Activated T-helper 17 cell treated with anti-CD3 and anti-CD28 coated beads, Interleukin-2, amount 50 U/mL, for 72 hours (primary cell): ENCODE results near the gene PTTG1IP. TPM values are rescaled to one million over a fixed set of nuclear protein-coding genes. Genes with fewer than 3 reads are reported as not detected.
A peak's percentile ranks its signal among the peaks of the same experiment; 100 is the strongest.

Experiments used
- ATAC-seq: fragments of 150-1000 bp; cut with Tn5 transposase; replicated peaks from 2 replicates; pipeline ENCODE4 v1.10.0; 2021; ENCODE audit warnings: mild to moderate bottlenecking, moderate library complexity
- H3K27ac Mint-ChIP-seq: one replicate; pipeline ENCODE4 v1.8.0; 2022; ENCODE audit warnings: mixed read lengths
- H3K27me3 Mint-ChIP-seq: one replicate; pipeline ENCODE4 v1.8.0; 2022; ENCODE audit warnings: mixed read lengths
- H3K36me3 Mint-ChIP-seq: one replicate; pipeline ENCODE4 v1.8.0; 2022; ENCODE audit warnings: low read depth, mild to moderate bottlenecking, mixed read lengths
- H3K4me1 Mint-ChIP-seq: one replicate; pipeline ENCODE4 v1.8.0; 2022; ENCODE audit warnings: mixed read lengths
- H3K4me3 Mint-ChIP-seq: one replicate; pipeline ENCODE4 v1.8.0; 2022; ENCODE audit warnings: mild to moderate bottlenecking, mixed read lengths
- H3K9me3 Mint-ChIP-seq: one replicate; pipeline ENCODE4 v1.8.0; 2022; ENCODE audit warnings: mixed read lengths
- total RNA-seq, 2 donors: library from RNA; stranded (reverse); gene quantifications; one replicate each; pipeline ENCODE4 v1.2.3, GENCODE V29; 2022

PTTG1IP gene, protein sequence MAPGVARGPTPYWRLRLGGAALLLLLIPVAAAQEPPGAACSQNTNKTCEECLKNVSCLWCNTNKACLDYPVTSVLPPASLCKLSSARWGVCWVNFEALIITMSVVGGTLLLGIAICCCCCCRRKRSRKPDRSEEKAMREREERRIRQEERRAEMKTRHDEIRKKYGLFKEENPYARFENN
- total RNA-seq, result 10 to 100 TPM; 76.5 to 78.8 TPM

DNA sequence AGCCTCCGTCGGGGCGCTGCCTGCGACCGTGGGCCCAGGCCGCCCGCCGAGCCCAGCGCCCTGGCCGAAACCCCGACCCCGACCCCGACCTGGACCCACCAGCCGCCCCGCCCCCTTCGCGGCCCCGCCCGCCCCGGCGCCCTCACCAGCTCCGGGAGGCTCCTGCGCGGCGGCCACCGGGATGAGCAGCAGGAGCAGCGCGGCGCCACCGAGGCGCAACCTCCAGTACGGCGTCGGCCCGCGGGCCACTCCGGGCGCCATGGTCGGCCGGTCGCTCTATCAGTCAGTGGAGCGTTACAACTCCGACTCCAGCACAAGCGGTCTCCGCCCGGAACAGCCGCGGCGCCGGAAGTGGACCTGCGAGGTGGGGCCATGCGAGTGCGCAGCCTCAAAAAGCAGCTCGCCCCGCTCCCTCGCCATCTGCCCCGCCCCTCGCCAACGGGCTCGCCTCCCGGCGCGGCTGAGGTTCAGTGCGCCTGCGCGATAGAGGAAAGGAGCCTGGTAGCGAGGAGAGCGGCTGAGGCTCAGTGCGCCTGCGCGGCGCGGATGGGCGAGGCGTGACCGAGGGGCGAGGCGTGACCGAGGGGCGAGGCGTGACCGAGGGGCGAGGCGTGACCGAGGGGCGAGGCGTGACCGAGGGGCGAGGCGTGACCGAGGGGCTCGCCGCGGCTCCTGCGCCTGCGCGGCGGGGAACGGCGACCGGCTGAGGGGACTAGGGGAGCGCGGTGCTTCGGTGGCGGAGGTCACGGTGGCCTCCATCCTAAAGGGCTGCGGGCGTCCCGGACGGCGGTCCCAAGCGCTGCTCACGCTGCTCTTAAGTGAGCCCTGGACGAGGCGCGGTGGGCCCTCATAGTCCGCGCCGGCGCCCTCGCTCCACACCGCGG, at the start of gene PTTG1IP:
Gene PTTG1IP, minus strand, starts transcription at position 335 of the 884 bp plus-strand sequence. Its CDS starts 74 bp downstream, at position 261.
- Mint-ChIP-seq H3K27me3 (no peaks in the 10 kb centered on the region), H3K4me1 (peaks cover 28% of the 10 kb centered on the region), H3K4me3 (peak within 1 kb of the TSS; percentile 94), H3K36me3 (peaks cover 26% of the 10 kb centered on the region), H3K27ac (peak within 1 kb of the TSS; percentile 89), H3K9me3 (peaks cover 3% of the 10 kb centered on the region)
- ATAC-seq, result peak; percentile 76

DNA sequence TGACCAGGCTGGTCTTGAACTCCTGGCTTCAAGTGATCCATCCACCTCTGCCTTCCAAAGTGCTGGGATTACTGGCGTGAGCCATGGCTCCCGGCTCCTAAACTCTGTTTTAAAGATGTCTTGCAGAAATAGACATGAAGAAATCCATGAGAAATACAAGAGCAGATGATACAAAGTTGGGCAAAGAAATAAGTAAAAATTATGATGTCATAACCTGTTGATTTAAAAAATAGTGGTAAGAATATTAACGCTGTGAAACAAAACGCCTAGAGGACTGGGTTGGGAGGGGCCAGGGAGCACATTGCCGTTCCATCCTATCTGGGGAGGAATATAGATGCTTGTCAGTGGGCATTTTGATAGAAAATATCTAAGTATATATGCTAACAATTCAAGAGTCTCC, 48.4 kb upstream of the PTTG1IP start:
- Mint-ChIP-seq H3K27me3 (no peaks in the 10 kb centered on the region), H3K4me1 (peaks cover 55% of the 10 kb centered on the region), H3K4me3 (peak overlapping the region; percentile 96), H3K36me3 (peaks cover 63% of the 10 kb centered on the region), H3K9me3 (no peaks in the 10 kb centered on the region), H3K27ac (peak overlapping the region; percentile 90)
- ATAC-seq, result no peak

DNA sequence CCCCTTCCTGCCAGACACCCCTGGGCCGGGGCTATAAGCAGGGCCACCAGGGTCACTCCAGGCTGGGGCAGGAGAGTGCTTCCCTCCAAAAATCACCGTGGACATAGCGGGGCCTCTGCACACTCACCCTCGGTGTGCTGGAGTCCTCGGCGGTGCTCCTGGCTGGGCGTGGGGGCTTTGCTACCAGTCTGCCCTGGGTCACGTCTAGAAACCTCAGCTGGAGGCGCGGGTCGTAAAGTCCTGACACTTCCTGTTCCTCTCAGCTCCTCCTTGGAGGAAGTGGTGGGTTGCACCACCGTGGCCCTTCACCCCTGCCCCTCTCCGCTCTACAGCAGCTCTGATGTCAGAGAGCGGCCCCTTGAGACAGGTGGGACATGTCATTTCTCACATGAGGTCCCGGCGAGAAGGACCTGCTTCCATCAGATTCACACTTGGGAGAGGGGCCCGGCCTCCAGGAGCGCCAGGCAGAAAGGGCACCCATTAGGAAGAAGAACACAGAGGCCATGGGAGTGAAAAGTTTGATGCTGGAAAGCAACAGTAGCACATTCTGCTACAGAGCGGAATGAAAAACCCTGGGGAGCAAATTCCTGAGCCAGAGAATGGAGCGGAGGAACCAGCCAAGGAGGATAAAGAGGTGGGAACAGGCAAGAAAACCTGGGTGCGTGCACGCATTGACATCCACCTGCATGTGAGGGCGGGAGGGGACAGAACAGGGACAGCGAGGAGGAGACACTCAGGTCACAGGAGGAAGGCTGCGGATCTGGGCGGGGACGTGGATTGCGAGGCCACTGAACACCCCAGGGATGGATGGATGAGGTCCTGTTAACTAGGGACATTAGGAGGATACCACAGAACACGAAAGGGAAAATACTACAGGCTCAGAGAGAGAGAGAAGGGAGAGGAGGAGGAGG, 47.5 kb upstream of the PTTG1IP start, which contains the start of gene ITGB2:
Gene ITGB2, minus strand, starts transcription at position 206 of the 911 bp plus-strand sequence. CDS start 10,117 bp downstream, outside the sequence.
- peaks cover 48% of the 10 kb centered on the region for H3K4me1 Mint-ChIP-seq
- H3K27me3 Mint-ChIP-seq, result no peaks in the 10 kb centered on the region
- H3K36me3 Mint-ChIP-seq, result peaks cover 73% of the 10 kb centered on the region
- peak; percentile 83 for ATAC-seq
- H3K9me3 Mint-ChIP-seq, result no peaks in the 10 kb centered on the region
- H3K4me3 Mint-ChIP-seq, result peak within 1 kb of the TSS; percentile 96
- H3K27ac Mint-ChIP-seq, result peak within 1 kb of the TSS; percentile 90

DNA sequence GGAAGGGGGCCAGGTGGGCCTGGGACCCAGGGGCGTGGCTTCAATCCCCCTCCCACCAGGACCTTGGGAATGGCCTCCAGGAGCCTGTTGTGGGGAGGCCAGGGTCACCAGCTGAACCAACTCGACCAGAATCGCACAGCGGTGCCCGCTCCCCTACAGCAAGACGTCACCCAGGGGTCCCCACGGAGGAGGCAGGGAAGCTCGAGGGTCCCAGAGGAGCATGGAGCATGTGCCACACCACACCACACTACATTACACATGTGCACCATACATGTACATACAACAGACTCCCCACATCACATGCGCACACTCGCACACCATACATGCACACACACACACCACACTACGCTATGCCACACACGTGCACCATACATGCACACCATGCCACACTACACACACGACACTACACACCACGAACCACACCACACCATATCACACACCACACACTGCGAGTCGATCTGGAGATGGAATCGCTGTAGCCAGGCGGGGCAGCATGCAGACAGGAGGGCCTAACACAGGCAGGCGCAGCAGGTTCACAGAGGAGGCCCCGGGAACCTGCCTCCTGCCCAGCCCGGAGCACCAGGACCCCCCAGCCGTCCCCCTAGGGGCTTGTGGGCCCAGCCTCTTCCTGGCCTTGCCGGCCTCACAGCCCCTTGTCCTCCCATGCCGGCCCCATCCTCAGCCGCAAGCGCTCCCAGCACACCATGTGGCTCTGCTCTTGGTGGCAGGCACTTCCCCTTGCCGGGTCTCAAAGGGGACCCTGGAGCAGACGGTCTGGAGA, 46.6 kb upstream of the PTTG1IP start:
- H3K4me3 Mint-ChIP-seq, result peak overlapping the region; percentile 96

DNA sequence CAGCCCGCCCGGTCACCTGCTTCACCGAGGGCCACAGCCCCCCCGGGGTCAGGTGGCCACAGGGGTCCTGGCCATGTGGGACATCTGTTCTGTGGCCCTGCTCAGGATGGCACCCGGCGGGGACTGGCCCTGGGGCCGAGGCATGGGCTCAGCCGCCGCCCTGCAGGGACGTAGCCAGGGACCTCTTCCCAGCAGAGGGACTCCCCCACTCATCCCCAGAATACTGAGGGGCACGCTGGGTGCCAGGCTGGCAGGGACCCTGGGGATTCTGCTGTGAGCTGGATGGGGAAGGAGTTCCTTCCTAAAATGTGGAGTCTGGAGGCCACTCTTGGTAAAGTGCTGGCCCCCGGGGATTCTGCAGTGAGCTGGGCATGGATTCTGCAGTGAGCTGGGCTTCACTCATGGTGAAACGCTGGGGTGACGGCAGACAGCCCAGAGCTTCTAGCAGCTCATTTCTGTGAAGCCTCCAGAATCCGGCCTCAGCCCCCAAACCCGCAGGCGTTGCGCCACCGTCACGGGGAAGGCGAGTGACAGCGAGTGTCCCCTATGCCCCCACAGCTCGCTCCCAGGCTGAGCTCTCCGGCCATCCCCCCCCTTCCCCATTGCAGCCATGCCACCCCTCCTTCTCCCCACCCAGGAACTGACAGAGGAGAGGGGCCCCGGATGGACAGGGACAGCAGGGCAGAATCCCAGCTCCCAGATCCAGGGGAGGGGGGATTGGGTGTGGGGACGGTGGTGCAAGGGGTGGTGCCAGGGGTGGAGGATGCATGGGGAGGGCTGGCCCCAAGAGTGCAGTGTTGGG, 45.8 kb upstream of the PTTG1IP start:
- H3K9me3 Mint-ChIP-seq, result no peaks in the 10 kb centered on the region
- H3K4me3 Mint-ChIP-seq, result peak overlapping the region; percentile 96
- peak; percentile 11 for ATAC-seq
- no peaks in the 10 kb centered on the region for H3K27me3 Mint-ChIP-seq
- peak overlapping the region; percentile 90 for H3K27ac Mint-ChIP-seq
- peaks cover 83% of the 10 kb centered on the region for H3K36me3 Mint-ChIP-seq
- peaks cover 46% of the 10 kb centered on the region for H3K4me1 Mint-ChIP-seq

More for the DNA sequence above, 46.6 kb upstream of the PTTG1IP start:
- peak; percentile 17 for ATAC-seq
- no peaks in the 10 kb centered on the region for H3K27me3 Mint-ChIP-seq
- H3K4me1 Mint-ChIP-seq, result peaks cover 50% of the 10 kb centered on the region
- no peaks in the 10 kb centered on the region for H3K9me3 Mint-ChIP-seq
- peak overlapping the region; percentile 90 for H3K27ac Mint-ChIP-seq
- peaks cover 78% of the 10 kb centered on the region for H3K36me3 Mint-ChIP-seq

DNA sequence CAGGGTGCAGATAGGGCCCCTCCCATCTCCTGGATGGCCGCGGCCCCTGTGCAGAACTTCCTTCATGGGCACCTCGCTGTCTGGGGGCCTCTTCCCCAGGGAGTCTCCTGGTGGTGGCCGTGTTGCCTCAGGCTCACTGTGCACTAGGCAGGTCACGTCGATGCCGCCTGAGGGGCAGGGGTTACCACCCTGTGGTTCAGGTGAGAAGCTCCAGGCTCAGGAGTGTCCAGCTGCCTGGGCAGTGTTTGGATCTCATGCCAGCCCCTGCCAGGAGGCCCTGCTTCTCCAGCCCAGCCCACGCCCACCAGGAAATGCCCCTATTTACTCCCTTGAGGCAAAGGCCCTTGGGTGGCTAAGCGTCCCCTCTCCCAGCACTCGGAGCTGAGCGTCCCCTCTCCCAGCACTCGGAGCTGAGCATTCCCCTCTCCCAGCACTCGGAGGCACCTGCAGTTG, 45.1 kb upstream of the PTTG1IP start:
- Mint-ChIP-seq H3K4me1 (peaks cover 44% of the 10 kb centered on the region), H3K27me3 (no peaks in the 10 kb centered on the region), H3K36me3 (peaks cover 87% of the 10 kb centered on the region), H3K9me3 (no peaks in the 10 kb centered on the region), H3K4me3 (peak overlapping the region; percentile 96), H3K27ac (peak overlapping the region; percentile 86)
- no peak for ATAC-seq

DNA sequence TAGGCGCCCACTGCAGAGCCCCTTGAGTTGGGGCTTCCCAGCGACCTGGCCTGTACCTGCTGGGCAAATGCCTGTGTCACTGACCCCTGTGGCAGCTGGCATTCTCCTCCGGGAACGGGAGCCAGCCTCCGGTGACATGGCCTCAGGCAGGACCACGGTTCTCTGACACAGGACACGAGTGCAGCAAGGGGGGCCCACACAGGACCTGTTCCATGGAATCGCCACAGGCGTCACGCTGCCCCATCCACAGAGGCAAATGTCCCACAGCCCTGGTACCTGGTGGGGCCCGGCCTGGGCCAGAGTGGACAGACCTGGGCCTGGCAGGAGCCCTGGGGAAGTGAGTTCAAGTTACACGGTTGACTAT, 44.6 kb upstream of the PTTG1IP start:
- no peak for ATAC-seq
- Mint-ChIP-seq H3K9me3 (no peaks in the 10 kb centered on the region), H3K27me3 (no peaks in the 10 kb centered on the region), H3K36me3 (peaks cover 85% of the 10 kb centered on the region), H3K4me3 (peak overlapping the region; percentile 96), H3K27ac (peak overlapping the region; percentile 86), H3K4me1 (peaks cover 40% of the 10 kb centered on the region)

DNA sequence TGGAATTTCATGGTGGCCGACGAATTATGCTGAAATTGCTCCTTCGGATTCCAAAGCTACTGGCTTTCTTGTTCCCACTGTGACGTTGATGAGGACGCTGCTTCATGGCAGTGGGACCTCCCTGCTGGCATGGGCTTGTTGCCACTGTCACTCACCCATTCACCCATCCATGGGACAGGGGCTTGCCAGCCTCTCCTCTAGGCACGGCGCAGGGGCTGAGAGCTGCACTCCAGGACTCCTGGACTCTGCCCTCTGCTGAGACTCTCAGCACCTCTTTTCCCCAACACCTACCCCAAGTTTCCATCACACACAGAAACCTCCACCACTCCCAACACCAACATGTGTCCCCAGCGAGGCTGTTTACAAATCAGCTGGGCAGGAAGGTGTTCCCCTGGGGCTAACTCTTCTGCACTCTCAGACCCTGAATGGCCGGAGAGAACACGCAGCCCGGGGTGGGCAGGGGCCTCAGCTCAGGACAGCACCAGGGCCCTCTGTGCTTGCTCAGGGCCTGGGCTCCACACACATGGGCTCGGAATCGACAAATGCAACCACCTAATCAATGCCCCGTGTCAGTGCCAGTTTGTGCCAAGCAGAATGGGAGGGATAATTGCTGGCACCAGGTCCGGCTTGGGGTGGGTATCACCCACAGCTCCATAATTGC, 44.1 kb upstream of the PTTG1IP start:
- H3K9me3 Mint-ChIP-seq, result no peaks in the 10 kb centered on the region
- peak overlapping the region; percentile 77 for H3K27ac Mint-ChIP-seq
- ATAC-seq, result no peak

DNA sequence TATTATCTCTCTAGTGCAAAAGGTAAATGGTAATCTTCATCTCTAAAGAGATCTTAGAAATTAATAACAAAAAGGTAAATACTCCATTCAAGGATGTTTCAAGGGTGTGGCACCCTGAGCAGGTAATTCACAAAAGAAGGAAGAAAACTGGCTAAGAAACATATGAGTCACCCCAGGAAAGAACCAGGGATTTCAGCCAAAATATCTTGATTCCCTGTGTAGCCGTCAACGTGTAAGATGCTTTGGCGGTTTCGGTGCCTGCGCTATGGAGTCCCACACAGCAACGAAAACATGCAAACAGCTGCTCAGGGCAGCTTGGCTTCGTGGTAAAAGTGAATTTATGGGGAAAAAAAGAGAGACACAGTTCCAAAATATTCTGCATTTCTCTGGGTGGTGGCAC, 43.5 kb upstream of the PTTG1IP start:
- H3K27me3 Mint-ChIP-seq, result no peaks in the 10 kb centered on the region
- H3K9me3 Mint-ChIP-seq, result no peaks in the 10 kb centered on the region
- ATAC-seq, result no peak
- H3K36me3 Mint-ChIP-seq, result peaks cover 80% of the 10 kb centered on the region
- peaks cover 35% of the 10 kb centered on the region for H3K4me1 Mint-ChIP-seq
- peak overlapping the region; percentile 77 for H3K27ac Mint-ChIP-seq
- H3K4me3 Mint-ChIP-seq, result peak overlapping the region; percentile 96

More for the DNA sequence above, 44.1 kb upstream of the PTTG1IP start:
- Mint-ChIP-seq H3K4me1 (peaks cover 36% of the 10 kb centered on the region), H3K36me3 (peaks cover 81% of the 10 kb centered on the region), H3K27me3 (no peaks in the 10 kb centered on the region), H3K4me3 (peak overlapping the region; percentile 96)

DNA sequence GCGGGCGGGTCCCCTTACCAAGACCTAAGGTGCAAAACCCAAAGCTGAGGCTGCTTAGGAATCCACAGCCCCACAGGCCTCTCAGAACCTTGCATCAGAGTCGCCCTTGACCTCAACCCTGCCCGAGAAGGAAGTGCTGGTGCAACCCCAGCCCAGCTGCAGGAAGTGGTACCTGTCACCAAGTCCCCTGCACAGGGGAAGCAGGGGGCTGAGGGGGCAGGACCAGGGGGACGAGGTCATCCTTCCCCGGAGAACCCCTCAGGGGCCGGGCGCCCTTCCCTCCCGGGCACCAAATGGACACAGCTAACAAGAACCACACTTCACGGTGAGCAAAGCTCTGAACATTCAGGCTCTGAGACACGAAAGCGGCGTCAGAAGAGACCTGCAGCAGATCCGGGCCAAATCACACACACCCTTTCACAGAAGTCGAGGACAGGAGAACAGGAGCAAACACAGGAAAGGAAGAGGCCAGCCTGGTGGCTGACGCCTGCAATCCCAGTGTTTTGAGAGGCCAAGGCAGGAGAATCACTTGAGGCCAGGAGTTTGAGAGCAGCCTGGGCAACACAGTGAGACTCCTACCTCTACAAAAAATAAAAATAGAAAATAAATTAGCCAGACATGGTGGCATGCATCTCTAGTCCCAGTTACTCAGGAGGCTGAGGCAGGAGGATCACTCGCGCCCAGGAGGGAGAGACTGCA, 40.8 kb upstream of the PTTG1IP start:
- Mint-ChIP-seq H3K9me3 (no peaks in the 10 kb centered on the region), H3K27ac (peak overlapping the region; percentile 84), H3K4me3 (peak overlapping the region; percentile 96), H3K36me3 (peaks cover 79% of the 10 kb centered on the region), H3K27me3 (no peaks in the 10 kb centered on the region), H3K4me1 (peaks cover 34% of the 10 kb centered on the region)
- peak; percentile 62 for ATAC-seq

DNA sequence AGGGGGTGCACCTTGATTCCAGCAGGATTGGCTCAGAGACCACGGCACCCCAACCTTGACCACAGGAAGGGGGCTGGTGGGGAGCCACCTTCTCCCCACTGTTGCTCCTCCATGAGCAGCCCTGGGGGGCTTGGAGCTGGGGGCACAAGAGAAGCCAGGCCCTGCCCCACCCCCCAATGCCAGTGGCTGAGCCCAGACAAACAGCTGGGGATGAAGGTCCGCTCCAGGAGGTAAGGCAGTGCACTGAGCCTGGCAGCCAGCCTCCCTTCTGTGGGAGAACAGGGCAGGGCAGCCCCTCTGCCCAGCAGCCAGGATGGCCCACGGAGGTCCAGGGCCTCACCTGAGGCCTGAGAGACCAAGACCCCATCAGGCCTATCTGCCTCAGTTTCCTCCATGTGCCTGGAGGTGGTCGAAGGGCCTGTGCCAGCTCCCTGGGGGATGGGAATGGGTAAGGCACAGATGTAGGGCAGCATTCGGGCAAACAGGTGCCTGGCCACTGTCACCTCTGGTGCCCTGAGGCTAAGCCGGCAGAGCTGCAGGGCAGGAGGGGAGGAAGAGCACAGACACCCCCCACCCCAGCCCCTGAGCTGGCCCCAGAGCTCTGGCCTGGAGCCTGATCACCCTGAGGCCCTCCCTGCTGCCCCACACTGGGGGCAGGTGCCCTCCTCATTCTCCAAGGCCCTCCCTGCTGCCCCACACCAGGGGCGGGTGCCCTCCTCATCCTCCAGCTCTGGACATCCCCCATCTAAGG, 40.1 kb upstream of the PTTG1IP start:
- H3K27ac Mint-ChIP-seq, result peak overlapping the region; percentile 84
- H3K4me1 Mint-ChIP-seq, result peaks cover 38% of the 10 kb centered on the region
- no peak for ATAC-seq
- H3K36me3 Mint-ChIP-seq, result peaks cover 79% of the 10 kb centered on the region
- no peaks in the 10 kb centered on the region for H3K9me3 Mint-ChIP-seq
- peak overlapping the region; percentile 96 for H3K4me3 Mint-ChIP-seq
- H3K27me3 Mint-ChIP-seq, result no peaks in the 10 kb centered on the region
